Stimulated activated CD8-positive, alpha-beta memory T cell treated with anti-CD3 and anti-CD28 coated beads, Interleukin-2, amount 100 ng/mL, for 1 hour (primary cell): ENCODE results near the gene CLASP1.
"Not testable (repeated sequence)": the region's sequence is repeated elsewhere in the genome, so short reads cannot be mapped to it uniquely, and the experiment has no call there.

ENCODE experiments used
- DNase-seq, 2 donors: peaks; one replicate each; pipeline ENCODE4 v3.0.0-alpha.2; 2020; ENCODE audit warnings: low read depth in 2 of 2

Gene CLASP1

DNA sequence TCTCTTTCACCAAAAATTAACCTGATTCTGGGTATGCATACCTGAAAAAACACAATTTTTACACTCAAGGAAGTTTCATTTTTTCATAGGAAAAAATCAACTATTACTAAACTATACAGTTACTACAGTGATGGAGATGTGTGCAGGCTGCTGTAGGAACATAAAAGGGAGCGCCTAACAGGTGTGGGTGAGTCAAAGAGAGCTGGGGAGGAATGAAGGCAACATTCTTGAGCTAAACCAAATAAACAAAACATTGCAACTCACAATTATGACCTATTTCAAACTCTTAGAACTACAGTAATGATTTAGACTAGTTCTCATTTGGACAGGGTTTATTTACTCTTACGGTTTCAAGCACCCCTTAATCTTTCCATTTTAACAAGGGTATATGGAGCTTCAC lies 13.4 kb upstream of the CLASP1 start:
- no peak for DNase-seq

DNA sequence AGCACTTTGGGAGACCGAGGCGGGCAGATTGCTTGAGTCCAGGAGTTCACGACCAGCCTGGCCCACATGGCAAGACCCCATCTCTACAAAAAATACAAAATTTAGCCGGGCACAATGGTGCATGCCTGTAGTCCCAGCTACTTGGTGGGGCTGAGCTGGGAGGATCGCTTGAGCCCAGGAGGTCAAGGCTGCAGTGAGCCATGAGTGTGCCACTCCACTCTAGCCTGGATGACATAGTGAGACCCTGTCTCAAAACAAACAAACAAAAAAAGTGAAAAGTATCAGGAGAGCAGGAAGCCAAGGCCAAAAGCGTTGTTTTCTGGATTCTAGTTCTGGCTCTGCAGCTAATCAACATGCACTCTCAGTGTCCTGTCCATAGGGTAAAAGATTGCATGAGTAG lies 10.7 kb upstream of the CLASP1 start:
- no peak for DNase-seq

- not testable (repeated sequence) for DNase-seq
These were observed 9.1 kb upstream of the CLASP1 start for GRCh38 chr2:121658393-121658792.

GRCh38 chr2:121653035-121653434 lies 3.8 kb upstream of the CLASP1 start:
- DNase-seq = no peak

DNA sequence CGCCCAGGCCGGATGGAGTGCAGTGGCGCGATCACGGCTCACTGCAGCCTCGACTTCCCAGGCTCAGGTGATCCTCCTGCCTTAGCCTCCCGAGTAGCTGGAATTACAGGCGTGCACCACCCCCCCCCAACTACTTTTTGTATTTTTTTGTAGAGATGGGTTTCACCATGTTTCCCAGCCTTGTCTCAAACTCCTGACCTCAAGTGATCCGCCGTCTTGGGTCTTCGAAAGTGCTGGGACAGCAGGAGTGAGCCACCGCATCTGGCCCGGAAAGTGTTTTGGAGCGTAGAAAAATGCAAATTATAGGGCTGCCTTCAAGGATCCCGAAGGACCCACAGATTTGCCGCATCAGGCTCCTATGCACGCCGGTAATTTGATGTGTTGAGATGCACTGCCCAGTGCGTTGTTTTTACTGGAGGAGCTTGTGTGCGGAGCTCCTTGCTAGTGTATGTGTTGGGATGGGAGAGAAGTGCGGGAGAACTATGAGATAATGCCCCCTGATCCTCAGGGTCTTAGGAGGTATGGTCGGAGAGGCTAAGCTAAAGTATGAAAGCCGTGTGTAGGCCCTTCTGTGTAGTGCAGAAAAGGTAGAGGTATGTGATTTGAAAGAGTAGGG lies 1.2 kb upstream of the CLASP1 start:
- DNase-seq = no peak

GRCh38 chr2:121649596-121650314 lies 493 bp upstream of the CLASP1 start:
- peak; percentile 88 to 91 for DNase-seq

GRCh38 chr2:121648206-121649148 lies 785 bp downstream of the CLASP1 start:
- peak; percentile 10 to 11 for DNase-seq

DNA sequence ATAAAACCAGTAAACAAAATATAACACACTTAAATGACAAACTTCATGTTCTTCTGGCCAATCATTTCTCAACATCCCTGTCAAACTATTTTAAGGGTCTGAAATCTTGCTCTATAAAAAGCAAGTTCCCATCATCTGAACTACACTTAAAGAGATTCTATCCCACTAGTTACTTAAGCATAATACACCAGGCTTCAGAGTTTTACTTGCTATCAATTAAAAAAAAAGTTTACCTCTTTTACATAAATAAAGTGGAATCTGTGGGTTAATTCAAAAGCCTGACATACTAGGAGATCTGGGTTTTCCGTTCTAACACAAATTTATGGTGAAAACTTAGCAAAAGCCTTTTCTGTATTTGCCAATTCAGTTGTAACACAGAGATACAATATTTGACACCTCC lies 1.9 kb downstream of the CLASP1 start:
- DNase-seq = no peak

- no peak for DNase-seq
These were observed 4.5 kb downstream of the CLASP1 start for GRCh38 chr2:121644715-121645114.

DNA sequence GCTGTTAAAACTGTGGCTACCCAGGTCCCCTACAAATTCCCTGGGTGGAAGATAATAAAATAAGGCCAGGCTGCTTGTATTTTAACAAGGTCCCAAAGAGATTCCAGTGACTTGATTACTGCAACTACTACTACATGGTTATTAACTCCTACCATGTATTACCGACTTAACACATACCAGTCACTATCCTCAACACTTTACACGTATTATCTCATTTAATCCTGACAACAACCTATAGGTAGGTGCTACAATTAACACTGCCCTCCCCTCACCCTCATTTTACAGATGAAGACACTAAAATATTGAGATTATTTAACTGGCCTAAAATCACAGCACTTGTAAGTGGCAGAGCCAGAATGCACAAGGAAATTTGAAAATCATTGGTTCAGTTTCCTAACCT lies 5.4 kb downstream of the CLASP1 start:
- no peak for DNase-seq

DNA sequence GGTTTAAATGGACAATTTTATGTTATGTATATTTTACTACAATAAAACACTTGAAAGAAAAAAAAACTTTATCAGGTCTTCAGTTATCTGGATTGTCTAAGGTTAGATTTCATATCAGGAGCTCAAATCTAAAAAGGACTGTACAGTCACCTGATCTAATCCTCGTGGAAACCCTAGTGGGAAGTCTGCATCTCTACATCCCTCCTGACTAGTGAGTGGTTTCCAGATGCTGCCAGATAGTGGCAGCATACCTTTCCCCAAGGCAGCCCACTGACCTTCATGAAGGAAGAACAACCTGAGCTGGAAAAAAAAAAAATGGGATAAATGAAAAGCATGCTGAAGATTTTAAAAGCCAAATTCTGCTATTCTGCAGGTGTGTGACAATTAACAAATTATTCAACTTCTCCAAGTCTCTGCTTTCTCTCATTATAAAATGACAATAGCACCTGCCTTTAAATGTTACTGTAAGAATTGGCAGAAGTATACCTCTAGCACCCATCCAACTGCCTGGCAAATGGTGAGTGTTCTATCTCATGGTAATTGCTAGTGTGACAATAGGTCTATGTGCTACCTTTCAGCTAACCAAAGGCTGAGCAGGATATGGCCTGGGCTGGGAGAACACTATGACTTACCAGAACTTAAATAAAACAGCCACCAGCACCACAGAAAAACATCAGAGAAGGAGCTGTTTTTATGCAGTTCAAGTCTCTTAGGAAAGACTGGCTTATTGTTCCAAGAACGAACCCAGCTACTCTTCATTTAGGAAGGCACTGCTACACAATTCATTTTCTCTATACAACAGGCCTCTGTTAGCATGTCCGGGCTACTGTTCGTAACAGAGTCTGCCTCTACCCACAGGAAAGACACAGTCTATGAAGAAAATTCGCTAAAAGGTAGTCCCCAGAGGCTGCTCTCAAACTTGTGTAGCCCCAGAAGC lies 8.6 kb downstream of the CLASP1 start:
- DNase-seq = no peak

- DNase-seq = not testable (repeated sequence)
These were observed 9.4 kb downstream of the CLASP1 start for GRCh38 chr2:121639846-121640245.

DNA sequence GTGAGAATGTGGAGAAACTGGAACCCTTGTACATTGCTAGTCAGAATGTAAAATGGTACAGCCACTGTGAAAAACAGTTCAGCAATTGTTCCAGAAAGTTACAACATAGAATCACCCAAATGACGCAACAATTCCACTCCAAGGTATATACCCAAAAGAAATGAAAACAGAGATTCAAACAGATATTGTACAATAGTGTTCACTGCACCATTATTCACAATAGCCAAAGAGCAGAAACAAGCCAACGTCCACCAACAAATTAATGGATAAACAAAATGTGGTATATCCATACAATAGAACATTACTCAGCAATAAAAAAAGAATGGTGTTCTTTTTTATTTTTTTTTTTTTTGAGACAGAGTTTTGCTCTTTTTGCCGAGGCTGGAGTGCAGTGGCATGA lies 10.9 kb downstream of the CLASP1 start:
- DNase-seq = no peak

GRCh38 chr2:121635371-121635770 lies 13.9 kb downstream of the CLASP1 start:
- no peak for DNase-seq

GRCh38 chr2:121634354-121635307 lies 14.6 kb downstream of the CLASP1 start:
- DNase-seq = no peak

DNA sequence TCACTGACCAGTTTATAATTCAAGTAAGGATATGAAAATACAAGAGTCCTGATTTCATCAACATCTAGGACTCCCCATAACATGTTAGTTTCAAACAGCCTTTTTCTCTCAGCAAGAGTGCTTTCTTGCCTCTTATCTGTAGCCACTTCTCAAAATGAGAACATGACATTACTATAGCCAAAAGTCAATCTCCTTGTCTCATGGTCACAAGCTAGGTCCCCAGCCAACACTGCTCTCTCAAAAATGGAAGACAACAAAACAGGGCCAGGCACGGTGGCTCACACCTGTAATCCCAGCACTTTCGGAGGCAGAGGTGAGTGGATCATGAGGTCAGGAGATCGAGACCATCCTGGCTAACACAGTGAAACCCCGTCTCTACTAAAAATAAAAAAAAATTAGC lies 15.8 kb downstream of the CLASP1 start:
- no peak for DNase-seq

- no peak for DNase-seq
These were observed 21.7 kb downstream of the CLASP1 start for GRCh38 chr2:121627525-121628050.

DNA sequence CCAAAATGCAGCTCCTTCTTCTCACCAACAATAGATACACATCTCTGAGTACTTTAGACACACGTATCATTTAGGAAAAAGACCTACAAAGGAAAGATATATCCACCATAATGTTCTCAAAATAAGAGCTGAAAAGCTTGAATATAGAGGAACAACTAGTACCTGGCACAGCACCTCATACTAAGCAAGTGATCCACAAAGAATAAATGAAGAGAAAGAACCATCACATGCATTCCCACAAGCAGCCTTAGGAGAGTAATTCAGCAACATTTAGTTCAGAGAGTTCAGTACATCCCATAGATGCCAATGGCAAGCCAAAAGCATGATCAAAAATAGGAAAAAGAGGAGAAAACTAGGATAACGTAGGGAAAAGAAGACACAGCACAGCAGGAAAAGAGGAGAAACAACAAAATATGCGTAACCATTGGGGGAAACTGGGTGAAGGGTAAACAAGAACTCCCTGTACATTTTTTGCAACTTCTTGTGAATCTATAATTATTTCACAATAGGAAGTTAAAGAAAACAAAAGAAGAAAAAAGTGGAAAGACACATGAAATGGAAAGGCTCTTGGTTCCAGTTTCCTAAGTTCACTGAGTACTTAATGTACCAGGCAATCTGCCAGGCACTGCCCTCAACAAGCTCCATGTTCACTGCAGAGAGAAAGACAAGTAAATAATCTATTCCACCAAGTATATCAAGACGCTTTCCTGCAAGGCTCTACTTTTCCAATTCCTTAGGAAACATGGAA lies 22.3 kb downstream of the CLASP1 start:
- no peak for DNase-seq

GRCh38 chr2:121625953-121626352 lies 23.3 kb downstream of the CLASP1 start:
- no peak for DNase-seq
